Measurements from ENCODE around the gene PER1. TPM values are rescaled to one million over a fixed set of nuclear protein-coding genes. Genes with fewer than 3 reads are reported as not detected.

Gene PER1
- total and polyA plus RNA-seq, 2 of the 13 experiments (the other 11 are each of a cell fraction or from before 2014, with no cell fraction given): 2.6 to 3.6 TPM

- TF ChIP-seq, protein P1, sequence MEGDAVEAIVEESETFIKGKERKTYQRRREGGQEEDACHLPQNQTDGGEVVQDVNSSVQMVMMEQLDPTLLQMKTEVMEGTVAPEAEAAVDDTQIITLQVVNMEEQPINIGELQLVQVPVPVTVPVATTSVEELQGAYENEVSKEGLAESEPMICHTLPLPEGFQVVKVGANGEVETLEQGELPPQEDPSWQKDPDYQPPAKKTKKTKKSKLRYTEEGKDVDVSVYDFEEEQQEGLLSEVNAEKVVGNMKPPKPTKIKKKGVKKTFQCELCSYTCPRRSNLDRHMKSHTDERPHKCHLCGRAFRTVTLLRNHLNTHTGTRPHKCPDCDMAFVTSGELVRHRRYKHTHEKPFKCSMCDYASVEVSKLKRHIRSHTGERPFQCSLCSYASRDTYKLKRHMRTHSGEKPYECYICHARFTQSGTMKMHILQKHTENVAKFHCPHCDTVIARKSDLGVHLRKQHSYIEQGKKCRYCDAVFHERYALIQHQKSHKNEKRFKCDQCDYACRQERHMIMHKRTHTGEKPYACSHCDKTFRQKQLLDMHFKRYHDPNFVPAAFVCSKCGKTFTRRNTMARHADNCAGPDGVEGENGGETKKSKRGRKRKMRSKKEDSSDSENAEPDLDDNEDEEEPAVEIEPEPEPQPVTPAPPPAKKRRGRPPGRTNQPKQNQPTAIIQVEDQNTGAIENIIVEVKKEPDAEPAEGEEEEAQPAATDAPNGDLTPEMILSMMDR (CRISPR knock-in tag; IDR thresholded peaks at IDR 0.05): no peak
- TF ChIP-seq KIAA2018 (CRISPR knock-in tag; IDR thresholded peaks at IDR 0.05; ENCODE audit: borderline replicate concordance) (no peak; the same call in 1 of the 2 replicates), TBX2 (CRISPR knock-in tag; IDR thresholded peaks at IDR 0.05; ENCODE audit: borderline replicate concordance) (no peak; the same call in 1 of the 2 replicates), ZNF841 (CRISPR knock-in tag; IDR thresholded peaks at IDR 0.05; ENCODE audit: borderline replicate concordance) (no peak), TBX3 (IDR thresholded peaks at IDR 0.05; ENCODE audit: borderline replicate concordance) (no peak), ZNF644 (CRISPR knock-in tag; IDR thresholded peaks at IDR 0.05; ENCODE audit: low read depth) (no peak), FOXJ3 (CRISPR knock-in tag; IDR thresholded peaks at IDR 0.05; ENCODE audit: borderline replicate concordance) (no peak), ZNF709 (CRISPR knock-in tag; IDR thresholded peaks at IDR 0.05) (no peak), JARID2 (CRISPR knock-in tag; IDR thresholded peaks at IDR 0.05; ENCODE audit: insufficient replicate concordance) (no peak), ZNF784 (CRISPR knock-in tag; IDR thresholded peaks at IDR 0.05; ENCODE audit: borderline replicate concordance) (no peak), NR2C2 (CRISPR knock-in tag; IDR thresholded peaks at IDR 0.05; ENCODE audit: borderline replicate concordance) (no peak), KLF11 (CRISPR knock-in tag; IDR thresholded peaks at IDR 0.05) (no peak), BCL6 (CRISPR knock-in tag; IDR thresholded peaks at IDR 0.05) (no peak), GLI4 (CRISPR knock-in tag; IDR thresholded peaks at IDR 0.05; ENCODE audit: borderline replicate concordance) (no peak), ZNF432 (CRISPR knock-in tag; IDR thresholded peaks at IDR 0.05; ENCODE audit: borderline replicate concordance) (no peak)
- TF ChIP-seq, protein P2, sequence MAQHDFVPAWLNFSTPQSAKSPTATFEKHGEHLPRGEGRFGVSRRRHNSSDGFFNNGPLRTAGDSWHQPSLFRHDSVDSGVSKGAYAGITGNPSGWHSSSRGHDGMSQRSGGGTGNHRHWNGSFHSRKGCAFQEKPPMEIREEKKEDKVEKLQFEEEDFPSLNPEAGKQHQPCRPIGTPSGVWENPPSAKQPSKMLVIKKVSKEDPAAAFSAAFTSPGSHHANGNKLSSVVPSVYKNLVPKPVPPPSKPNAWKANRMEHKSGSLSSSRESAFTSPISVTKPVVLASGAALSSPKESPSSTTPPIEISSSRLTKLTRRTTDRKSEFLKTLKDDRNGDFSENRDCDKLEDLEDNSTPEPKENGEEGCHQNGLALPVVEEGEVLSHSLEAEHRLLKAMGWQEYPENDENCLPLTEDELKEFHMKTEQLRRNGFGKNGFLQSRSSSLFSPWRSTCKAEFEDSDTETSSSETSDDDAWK (CRISPR knock-in tag; IDR thresholded peaks at IDR 0.05): no peak
These were observed 33.6 kb upstream of the PER1 start (continued) for GRCh38 chr17:8185582-8186445.

Data from HepG2 (cell line).